Neural cell (in vitro differentiated cells): ENCODE results near the gene MON2. TPM values are rescaled to one million over a fixed set of nuclear protein-coding genes. Genes with fewer than 3 reads are reported as not detected.

ENCODE experiments used
- H2AFZ ChIP-seq: fragments of 200-600, 300-800 bp; sonication (generic), shearing (Covaris generic); 2 replicates; pipeline ENCODE4 v1.6.0; 2014; ENCODE audit warnings: low read depth, mild to moderate bottlenecking, antibody characterized with exemption, low read length, moderate library complexity
- H3F3A ChIP-seq: fragments of 200-600 bp; shearing (Covaris generic); 2 replicates; pipeline ENCODE4 v1.6.1; 2016; ENCODE audit warnings: mild to moderate bottlenecking, moderate library complexity, mixed read lengths, antibody characterized with exemption, low read length; ENCODE audit not compliant: insufficient read depth, poor library complexity, severe bottlenecking
- H3K27ac ChIP-seq: fragments of 200-600, 300-800 bp; sonication (generic), shearing (Covaris generic); 2 replicates; pipeline ENCODE4 v1.5.1; 2014; ENCODE audit warnings: mild to moderate bottlenecking, low read length, moderate library complexity
- H3K27me3 ChIP-seq: fragments of 300-800, 200-600 bp; sonication (generic), shearing (Covaris generic); 2 replicates; pipeline ENCODE4 v1.6.0; 2014; ENCODE audit warnings: mild to moderate bottlenecking, low read depth, low read length, moderate library complexity; ENCODE audit not compliant: insufficient read depth
- H3K36me3 ChIP-seq: fragments of 300-800, 200-600 bp; sonication (generic), shearing (Covaris generic); 2 replicates; pipeline ENCODE4 v1.5.1; 2014; ENCODE audit warnings: mild to moderate bottlenecking, antibody characterized with exemption, low read length, moderate library complexity; ENCODE audit not compliant: insufficient read depth
- H3K4me2 ChIP-seq: fragments of 300-800, 200-600 bp; sonication (generic), shearing (Covaris generic); 2 replicates; pipeline ENCODE4 v1.6.0; 2014; ENCODE audit warnings: mild to moderate bottlenecking, low read length
- H3K4me3 ChIP-seq: fragments of 300-800, 200-600 bp; sonication (generic), shearing (Covaris generic); 2 replicates; pipeline ENCODE4 v1.5.1; 2014; ENCODE audit warnings: mild to moderate bottlenecking, low read length, moderate library complexity
- H3K79me2 ChIP-seq: fragments of 200-600 bp; shearing (Covaris generic); replicated peaks from 2 replicates; pipeline ENCODE4 v1.6.0; 2014; ENCODE audit warnings: mild to moderate bottlenecking, low read length, moderate library complexity; ENCODE audit not compliant: insufficient read depth
- H3K9ac ChIP-seq: fragments of 300-800, 200-600 bp; sonication (generic), shearing (Covaris generic); 2 replicates; pipeline ENCODE4 v1.6.1; 2016; ENCODE audit warnings: mild to moderate bottlenecking, low read length, mixed read lengths
- H3K9me2 ChIP-seq: fragments of 200-600 bp; shearing (Covaris generic); 2 replicates; pipeline ENCODE4 v1.6.1; 2016; ENCODE audit warnings: mild to moderate bottlenecking, low read length, mixed read lengths; ENCODE audit not compliant: insufficient read depth
- H3K9me3 ChIP-seq: fragments of 200-600, 300-800 bp; sonication (generic), shearing (Covaris generic); 2 replicates; pipeline ENCODE4 v1.6.1; 2016; ENCODE audit warnings: mild to moderate bottlenecking, mixed run types, low read length, moderate library complexity, mixed read lengths
- H4K20me1 ChIP-seq: fragments of 200-600 bp; shearing (Covaris generic); 2 replicates; pipeline ENCODE4 v1.6.1; 2016; ENCODE audit warnings: mild to moderate bottlenecking, mixed run types; ENCODE audit not compliant: insufficient read depth
- EP300 ChIP-seq: fragments of 450-650 bp; conservative IDR thresholded peaks from 2 replicates; pipeline ENCODE4 v1.6.1; 2014; ENCODE audit warnings: antibody characterized with exemption, mild to moderate bottlenecking, moderate library complexity; ENCODE audit not compliant: poor library complexity, severe bottlenecking
- EZH2 ChIP-seq: fragments of 200-600, 300-800 bp; shearing (Covaris generic), sonication (generic); IDR thresholded peaks from 2 replicates; pipeline ENCODE4 v1.6.1; 2014; ENCODE audit warnings: antibody characterized with exemption, low read length, borderline replicate concordance, mild to moderate bottlenecking; ENCODE audit not compliant: insufficient read depth, poor library complexity, severe bottlenecking
- MXI1 ChIP-seq: fragments of 450-650 bp; conservative IDR thresholded peaks from 2 replicates; pipeline ENCODE4 v1.6.1; 2014; ENCODE audit warnings: antibody characterized with exemption, mild to moderate bottlenecking; ENCODE audit not compliant: poor library complexity, severe bottlenecking
- POLR2AphosphoS5 ChIP-seq: IDR thresholded peaks from 2 replicates; pipeline ENCODE4 v1.6.1; 2012
- RAD21 ChIP-seq: fragments of 450-650 bp; conservative IDR thresholded peaks from 2 replicates; pipeline ENCODE4 v1.6.1; 2014; ENCODE audit warnings: antibody characterized with exemption, mild to moderate bottlenecking, moderate library complexity
- REST ChIP-seq: IDR thresholded peaks from 2 replicates; pipeline ENCODE4 v1.6.1; 2012; ENCODE audit warnings: borderline replicate concordance
- SMC3 ChIP-seq: fragments of 450-650 bp; conservative IDR thresholded peaks from 2 replicates; pipeline ENCODE4 v1.6.1; 2014; ENCODE audit warnings: antibody characterized with exemption, mild to moderate bottlenecking, moderate library complexity; ENCODE audit not compliant: poor library complexity
- TAF1 ChIP-seq: IDR thresholded peaks from 2 replicates; pipeline ENCODE4 v1.6.1; 2012; ENCODE audit warnings: low read depth
- polyA plus RNA-seq: library from polyadenylated mRNA; depleted of rRNA; stranded (reverse); fragments of >200 nt; gene quantifications from 2 replicates; pipeline ENCODE4 v1.2.3, GENCODE V29; 2014
- TF ChIP-seq, protein P1 (sequence below): fragments of 450-650 bp; IDR thresholded peaks from 2 replicates; pipeline ENCODE4 v1.5.1; 2014; ENCODE audit warnings: antibody characterized with exemption, mild to moderate bottlenecking, moderate library complexity; ENCODE audit not compliant: poor library complexity, severe bottlenecking

Gene MON2
- polyA plus RNA-seq, 1 donor from 2014 or later: 44.2 TPM

DNA sequence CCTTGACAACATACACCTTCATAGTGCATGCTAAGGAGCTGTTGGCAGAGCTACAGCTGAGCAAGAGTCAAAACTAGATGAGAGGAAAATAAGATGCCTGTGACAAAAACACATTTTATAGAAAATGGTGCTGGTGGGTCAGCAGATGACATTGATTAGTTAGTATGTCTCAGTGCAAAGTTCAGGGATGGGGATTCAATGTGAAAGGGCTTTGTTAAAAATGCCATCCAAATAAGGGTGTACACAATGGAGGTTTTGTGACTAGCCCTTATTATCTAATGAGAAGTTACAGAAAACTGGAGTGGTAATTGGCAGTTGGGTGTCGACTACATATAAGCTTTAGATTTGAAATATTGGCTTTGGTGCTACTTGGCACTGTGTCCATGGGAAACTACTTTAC, 169.0 kb downstream of the MON2 start:
- H3K27ac ChIP-seq: no peak overlapping the region
- no peak overlapping the region for H3K4me3 ChIP-seq
- peaks cover 24% of the 10 kb centered on the region for H3K27me3 ChIP-seq
- no peak overlapping the region for H3K9ac ChIP-seq
- H3K36me3 ChIP-seq: no peaks in the 10 kb centered on the region
- TF ChIP-seq POLR2AphosphoS5 (no peak), RAD21 (no peak), SMC3 (no peak), TAF1 (no peak), REST (no peak), MXI1 (no peak), EZH2 (no peak), EP300 (no peak)
- TF ChIP-seq, protein P1, sequence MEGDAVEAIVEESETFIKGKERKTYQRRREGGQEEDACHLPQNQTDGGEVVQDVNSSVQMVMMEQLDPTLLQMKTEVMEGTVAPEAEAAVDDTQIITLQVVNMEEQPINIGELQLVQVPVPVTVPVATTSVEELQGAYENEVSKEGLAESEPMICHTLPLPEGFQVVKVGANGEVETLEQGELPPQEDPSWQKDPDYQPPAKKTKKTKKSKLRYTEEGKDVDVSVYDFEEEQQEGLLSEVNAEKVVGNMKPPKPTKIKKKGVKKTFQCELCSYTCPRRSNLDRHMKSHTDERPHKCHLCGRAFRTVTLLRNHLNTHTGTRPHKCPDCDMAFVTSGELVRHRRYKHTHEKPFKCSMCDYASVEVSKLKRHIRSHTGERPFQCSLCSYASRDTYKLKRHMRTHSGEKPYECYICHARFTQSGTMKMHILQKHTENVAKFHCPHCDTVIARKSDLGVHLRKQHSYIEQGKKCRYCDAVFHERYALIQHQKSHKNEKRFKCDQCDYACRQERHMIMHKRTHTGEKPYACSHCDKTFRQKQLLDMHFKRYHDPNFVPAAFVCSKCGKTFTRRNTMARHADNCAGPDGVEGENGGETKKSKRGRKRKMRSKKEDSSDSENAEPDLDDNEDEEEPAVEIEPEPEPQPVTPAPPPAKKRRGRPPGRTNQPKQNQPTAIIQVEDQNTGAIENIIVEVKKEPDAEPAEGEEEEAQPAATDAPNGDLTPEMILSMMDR: no peak
- no peaks in the 10 kb centered on the region for H3K9me2 ChIP-seq
- no peaks in the 10 kb centered on the region for H3K79me2 ChIP-seq
- H2AFZ ChIP-seq: no peak overlapping the region
- H4K20me1 ChIP-seq: no peaks in the 10 kb centered on the region
- no peak overlapping the region for H3K4me2 ChIP-seq
- no peaks in the 10 kb centered on the region for H3F3A ChIP-seq
- no peaks in the 10 kb centered on the region for H3K9me3 ChIP-seq

GRCh38 chr12:62637679-62638078, 171.1 kb downstream of the MON2 start:
- Histone ChIP-seq H3K9ac (no peak overlapping the region), H3F3A (no peaks in the 10 kb centered on the region), H3K36me3 (no peaks in the 10 kb centered on the region), H3K79me2 (no peaks in the 10 kb centered on the region), H3K9me2 (no peaks in the 10 kb centered on the region), H4K20me1 (no peaks in the 10 kb centered on the region), H2AFZ (no peak overlapping the region), H3K9me3 (no peaks in the 10 kb centered on the region), H3K27ac (no peak overlapping the region), H3K27me3 (peaks cover 12% of the 10 kb centered on the region), H3K4me2 (no peak overlapping the region), H3K4me3 (no peak overlapping the region)
- TF ChIP-seq TAF1 (no peak), REST (no peak), SMC3 (no peak), EP300 (no peak), EZH2 (no peak), RAD21 (no peak), MXI1 (no peak), POLR2AphosphoS5 (no peak)
- TF ChIP-seq, protein P1: no peak
